ENCODE data around the gene KCNH2.

The KCNH2 gene

DNA sequence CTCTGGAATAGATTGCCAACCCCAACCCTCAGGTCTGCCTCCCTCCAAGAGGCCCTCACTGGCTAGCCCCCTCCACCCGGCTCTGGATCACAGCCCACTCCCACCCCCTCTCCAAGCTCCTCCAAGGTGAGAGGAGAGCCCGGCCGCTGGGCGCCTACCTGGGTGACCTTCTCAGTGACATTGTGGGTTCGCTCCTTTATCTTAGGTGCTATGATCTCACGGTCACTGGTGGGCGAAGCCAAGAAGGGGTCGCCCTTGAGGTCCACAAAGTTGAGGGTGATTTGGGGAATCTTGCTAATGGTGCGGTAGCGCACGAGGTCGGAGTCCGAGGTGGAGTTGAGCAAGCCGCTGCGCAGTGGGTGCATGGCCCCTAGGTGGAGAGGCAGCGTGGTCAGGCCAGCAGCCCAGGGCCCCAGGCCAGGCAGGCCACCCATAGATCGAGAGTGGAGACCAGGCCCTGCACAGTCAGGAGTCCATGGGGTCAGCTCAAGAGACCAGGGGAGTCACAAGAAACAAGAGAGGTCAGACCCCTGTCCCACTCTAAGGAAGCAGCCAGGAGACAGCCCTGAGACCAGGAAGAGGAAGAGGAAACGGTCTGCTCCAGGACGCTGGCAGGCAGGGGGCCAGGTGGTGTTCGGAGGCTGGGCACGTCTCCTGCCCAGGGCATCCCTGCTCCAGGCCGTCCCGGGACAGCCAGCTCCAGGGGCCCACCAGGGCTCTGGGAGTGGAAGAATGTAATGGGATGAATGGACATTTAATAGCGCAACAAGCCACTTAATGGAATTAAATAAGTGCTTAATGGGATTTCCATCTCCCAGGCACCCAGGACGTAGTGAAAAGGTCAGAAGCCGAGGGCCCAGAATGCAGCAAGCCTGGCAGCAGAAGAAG, 20.7 kb downstream of the KCNH2 start:
- peaks cover 12% of the 10 kb centered on the region for H3K27me3 ChIP-seq (ENCODE audit: insufficient read depth, poor library complexity, severe bottlenecking)
- H3K4me3 ChIP-seq (ENCODE audit: severe bottlenecking) = no peak overlapping the region
- no peak overlapping the region for H3K27ac ChIP-seq (ENCODE audit: poor library complexity, severe bottlenecking)
- ATAC-seq (ENCODE audit: low read depth) (no peak), DNase-seq (ENCODE audit: low spot score) (no peak)
- H3K4me1 ChIP-seq (ENCODE audit: insufficient read depth, poor library complexity, severe bottlenecking) = no peaks in the 10 kb centered on the region
- TF ChIP-seq, protein P1, sequence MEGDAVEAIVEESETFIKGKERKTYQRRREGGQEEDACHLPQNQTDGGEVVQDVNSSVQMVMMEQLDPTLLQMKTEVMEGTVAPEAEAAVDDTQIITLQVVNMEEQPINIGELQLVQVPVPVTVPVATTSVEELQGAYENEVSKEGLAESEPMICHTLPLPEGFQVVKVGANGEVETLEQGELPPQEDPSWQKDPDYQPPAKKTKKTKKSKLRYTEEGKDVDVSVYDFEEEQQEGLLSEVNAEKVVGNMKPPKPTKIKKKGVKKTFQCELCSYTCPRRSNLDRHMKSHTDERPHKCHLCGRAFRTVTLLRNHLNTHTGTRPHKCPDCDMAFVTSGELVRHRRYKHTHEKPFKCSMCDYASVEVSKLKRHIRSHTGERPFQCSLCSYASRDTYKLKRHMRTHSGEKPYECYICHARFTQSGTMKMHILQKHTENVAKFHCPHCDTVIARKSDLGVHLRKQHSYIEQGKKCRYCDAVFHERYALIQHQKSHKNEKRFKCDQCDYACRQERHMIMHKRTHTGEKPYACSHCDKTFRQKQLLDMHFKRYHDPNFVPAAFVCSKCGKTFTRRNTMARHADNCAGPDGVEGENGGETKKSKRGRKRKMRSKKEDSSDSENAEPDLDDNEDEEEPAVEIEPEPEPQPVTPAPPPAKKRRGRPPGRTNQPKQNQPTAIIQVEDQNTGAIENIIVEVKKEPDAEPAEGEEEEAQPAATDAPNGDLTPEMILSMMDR (IDR thresholded peaks at IDR 0.05; ENCODE audit: poor library complexity, severe bottlenecking) = no peak
- no peaks in the 10 kb centered on the region for H3K36me3 ChIP-seq (ENCODE audit: low read depth)
- H3K9me3 ChIP-seq (ENCODE audit: severe bottlenecking) = no peaks in the 10 kb centered on the region

DNA sequence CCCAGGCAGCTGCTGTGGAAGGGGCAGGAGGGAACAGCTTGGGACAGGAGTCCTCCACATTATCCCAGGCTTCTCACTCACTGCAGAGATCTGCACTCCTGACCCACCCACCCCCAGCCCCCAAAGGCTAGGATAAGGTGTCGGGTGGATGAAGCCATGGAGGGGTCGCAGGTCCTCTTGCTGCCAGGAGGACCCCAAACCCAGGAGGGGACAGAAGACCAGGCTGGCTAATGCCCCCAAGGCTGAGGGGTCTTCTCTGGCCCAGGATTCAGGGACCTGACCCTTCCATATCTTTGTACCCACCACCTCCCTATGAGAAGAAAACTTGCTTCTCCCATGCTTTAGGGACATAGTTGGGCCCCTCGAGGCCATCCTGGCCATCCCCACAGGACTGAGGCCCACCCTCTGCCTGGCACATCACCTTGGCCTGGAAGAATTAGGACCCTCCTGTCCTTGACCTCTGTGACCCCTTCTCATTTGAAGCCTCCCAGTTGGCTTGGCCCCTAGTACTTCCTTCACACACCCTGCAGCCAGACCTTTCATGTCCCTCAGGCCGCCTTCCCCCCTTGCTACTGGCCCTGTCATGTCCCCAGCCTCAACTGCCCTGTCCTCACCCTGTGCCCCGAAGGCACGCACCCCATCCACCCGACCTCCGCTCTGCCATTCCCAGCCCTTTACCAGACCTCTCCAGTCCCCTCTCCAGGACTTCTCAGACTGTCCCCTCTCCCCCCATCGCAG, 21.6 kb downstream of the KCNH2 start:
- no peaks in the 10 kb centered on the region for H3K9me3 ChIP-seq (ENCODE audit: severe bottlenecking)
- no peak for DNase-seq (ENCODE audit: low spot score)
- H3K4me1 ChIP-seq (ENCODE audit: insufficient read depth, poor library complexity, severe bottlenecking) = no peaks in the 10 kb centered on the region
- TF ChIP-seq, protein P1 (IDR thresholded peaks at IDR 0.05; ENCODE audit: poor library complexity, severe bottlenecking) = no peak
- peaks cover 12% of the 10 kb centered on the region for H3K27me3 ChIP-seq (ENCODE audit: insufficient read depth, poor library complexity, severe bottlenecking)
- ATAC-seq (ENCODE audit: low read depth) = no peak
- no peak overlapping the region for H3K27ac ChIP-seq (ENCODE audit: poor library complexity, severe bottlenecking)
- H3K4me3 ChIP-seq (ENCODE audit: severe bottlenecking) = no peak overlapping the region
- H3K36me3 ChIP-seq (ENCODE audit: low read depth) = no peaks in the 10 kb centered on the region

DNA sequence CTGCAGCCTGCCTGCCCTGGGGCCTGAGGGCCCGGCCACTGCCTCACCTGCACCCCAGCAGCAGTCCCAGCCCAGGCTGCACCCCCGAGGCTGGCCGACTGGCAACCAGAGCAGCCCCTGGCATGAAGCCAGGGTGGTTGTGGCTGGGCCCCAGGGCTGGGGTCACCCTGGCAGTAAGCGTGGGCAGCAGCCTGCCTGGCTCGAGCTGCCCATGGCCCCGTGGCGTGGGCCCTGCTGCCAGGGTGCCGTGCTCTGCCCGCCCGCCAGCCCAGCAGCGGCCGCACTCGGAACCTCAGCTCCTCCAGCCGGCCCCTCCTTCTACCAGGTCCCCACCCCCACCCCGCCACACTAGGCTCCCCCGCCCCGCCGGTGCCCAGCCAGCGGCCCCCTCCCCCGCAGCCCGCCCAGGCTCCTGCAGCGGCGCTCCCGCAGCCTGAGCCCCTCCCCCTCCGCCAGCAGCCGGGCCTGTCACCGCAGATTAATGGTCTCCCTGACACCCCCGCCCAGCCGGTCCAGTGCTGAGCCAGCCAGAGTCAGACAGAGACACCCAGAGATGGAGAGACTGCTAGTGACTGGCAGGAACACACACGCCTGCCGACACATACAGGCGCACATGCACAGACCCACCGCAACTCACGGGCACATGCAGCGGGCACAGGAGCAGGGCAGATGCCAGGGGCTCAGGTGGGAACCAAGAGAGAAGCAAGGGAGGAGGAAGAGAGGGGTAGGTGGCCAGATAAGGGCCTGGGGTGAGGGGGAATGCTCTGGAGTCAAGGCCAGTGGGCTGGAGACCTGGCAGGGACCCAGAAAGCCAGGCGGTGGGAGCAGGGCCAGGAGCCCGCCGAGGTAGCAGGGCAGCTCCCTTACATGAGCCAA, 22.4 kb downstream of the KCNH2 start:
- no peak for DNase-seq (ENCODE audit: low spot score)
- peaks cover 12% of the 10 kb centered on the region for H3K27me3 ChIP-seq (ENCODE audit: insufficient read depth, poor library complexity, severe bottlenecking)
- H3K4me3 ChIP-seq (ENCODE audit: severe bottlenecking) = no peak overlapping the region
- H3K36me3 ChIP-seq (ENCODE audit: low read depth) = no peaks in the 10 kb centered on the region
- no peak overlapping the region for H3K27ac ChIP-seq (ENCODE audit: poor library complexity, severe bottlenecking)
- no peaks in the 10 kb centered on the region for H3K9me3 ChIP-seq (ENCODE audit: severe bottlenecking)
- TF ChIP-seq, protein P1 (IDR thresholded peaks at IDR 0.05; ENCODE audit: poor library complexity, severe bottlenecking) = no peak
- no peaks in the 10 kb centered on the region for H3K4me1 ChIP-seq (ENCODE audit: insufficient read depth, poor library complexity, severe bottlenecking)
- ATAC-seq (ENCODE audit: low read depth) = no peak

DNA sequence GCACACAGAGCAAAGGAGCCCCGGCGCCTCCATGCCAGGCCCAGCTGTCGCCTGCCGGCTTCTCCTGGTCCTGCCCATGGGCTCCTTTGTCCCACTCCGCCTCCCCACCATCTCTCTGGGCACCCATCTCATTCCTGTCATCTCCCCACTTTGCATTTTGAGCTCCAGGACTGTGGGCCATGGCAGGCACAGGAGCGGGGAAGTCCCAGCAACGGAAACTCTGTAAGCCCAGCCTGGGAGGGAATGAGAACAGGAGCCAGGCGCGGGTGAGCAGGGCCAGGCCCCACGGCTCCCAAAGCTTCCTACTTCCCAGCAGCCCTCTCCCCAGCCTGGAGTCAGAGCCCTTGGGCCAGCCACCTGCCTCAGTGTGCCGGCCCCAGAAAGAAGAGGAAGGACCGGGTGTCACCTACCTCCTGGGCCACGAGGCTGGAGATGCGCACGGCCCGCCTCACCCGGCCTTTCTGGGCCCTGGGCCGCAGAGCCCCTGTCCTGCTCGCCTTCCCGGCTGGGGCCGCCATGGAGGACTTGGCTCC, 23.1 kb downstream of the KCNH2 start:
- H3K27me3 ChIP-seq (ENCODE audit: insufficient read depth, poor library complexity, severe bottlenecking) = peaks cover 12% of the 10 kb centered on the region
- ATAC-seq (ENCODE audit: low read depth) (no peak), DNase-seq (ENCODE audit: low spot score) (no peak)
- no peaks in the 10 kb centered on the region for H3K4me1 ChIP-seq (ENCODE audit: insufficient read depth, poor library complexity, severe bottlenecking)
- H3K27ac ChIP-seq (ENCODE audit: poor library complexity, severe bottlenecking) = no peak overlapping the region
- no peaks in the 10 kb centered on the region for H3K36me3 ChIP-seq (ENCODE audit: low read depth)
- H3K9me3 ChIP-seq (ENCODE audit: severe bottlenecking) = no peaks in the 10 kb centered on the region
- no peak overlapping the region for H3K4me3 ChIP-seq (ENCODE audit: severe bottlenecking)
- TF ChIP-seq, protein P1 (IDR thresholded peaks at IDR 0.05; ENCODE audit: poor library complexity, severe bottlenecking) = no peak

All from RWPE2 (cell line).